Neural cell (in vitro differentiated cells): ENCODE measurements around the gene WSB1. TPM values are rescaled to one million over a fixed set of nuclear protein-coding genes. Genes with fewer than 3 reads are reported as not detected.

Source experiments
- H2AFZ ChIP-seq: fragments of 200-600, 300-800 bp; sonication (generic), shearing (Covaris generic); 2 replicates; pipeline ENCODE4 v1.6.0; 2014; ENCODE audit warnings: low read depth, mild to moderate bottlenecking, antibody characterized with exemption, low read length, moderate library complexity
- H3F3A ChIP-seq: fragments of 200-600 bp; shearing (Covaris generic); 2 replicates; pipeline ENCODE4 v1.6.1; 2016; ENCODE audit warnings: mild to moderate bottlenecking, moderate library complexity, mixed read lengths, antibody characterized with exemption, low read length; ENCODE audit not compliant: insufficient read depth, poor library complexity, severe bottlenecking
- H3K27ac ChIP-seq: fragments of 200-600, 300-800 bp; sonication (generic), shearing (Covaris generic); 2 replicates; pipeline ENCODE4 v1.5.1; 2014; ENCODE audit warnings: mild to moderate bottlenecking, low read length, moderate library complexity
- H3K27me3 ChIP-seq: fragments of 300-800, 200-600 bp; sonication (generic), shearing (Covaris generic); 2 replicates; pipeline ENCODE4 v1.6.0; 2014; ENCODE audit warnings: mild to moderate bottlenecking, low read depth, low read length, moderate library complexity; ENCODE audit not compliant: insufficient read depth
- H3K36me3 ChIP-seq: fragments of 300-800, 200-600 bp; sonication (generic), shearing (Covaris generic); 2 replicates; pipeline ENCODE4 v1.5.1; 2014; ENCODE audit warnings: mild to moderate bottlenecking, antibody characterized with exemption, low read length, moderate library complexity; ENCODE audit not compliant: insufficient read depth
- H3K4me2 ChIP-seq: fragments of 300-800, 200-600 bp; sonication (generic), shearing (Covaris generic); 2 replicates; pipeline ENCODE4 v1.6.0; 2014; ENCODE audit warnings: mild to moderate bottlenecking, low read length
- H3K4me3 ChIP-seq: fragments of 300-800, 200-600 bp; sonication (generic), shearing (Covaris generic); 2 replicates; pipeline ENCODE4 v1.5.1; 2014; ENCODE audit warnings: mild to moderate bottlenecking, low read length, moderate library complexity
- H3K79me2 ChIP-seq: fragments of 200-600 bp; shearing (Covaris generic); replicated peaks from 2 replicates; pipeline ENCODE4 v1.6.0; 2014; ENCODE audit warnings: mild to moderate bottlenecking, low read length, moderate library complexity; ENCODE audit not compliant: insufficient read depth
- H3K9ac ChIP-seq: fragments of 300-800, 200-600 bp; sonication (generic), shearing (Covaris generic); 2 replicates; pipeline ENCODE4 v1.6.1; 2016; ENCODE audit warnings: mild to moderate bottlenecking, low read length, mixed read lengths
- H3K9me2 ChIP-seq: fragments of 200-600 bp; shearing (Covaris generic); 2 replicates; pipeline ENCODE4 v1.6.1; 2016; ENCODE audit warnings: mild to moderate bottlenecking, low read length, mixed read lengths; ENCODE audit not compliant: insufficient read depth
- H3K9me3 ChIP-seq: fragments of 200-600, 300-800 bp; sonication (generic), shearing (Covaris generic); 2 replicates; pipeline ENCODE4 v1.6.1; 2016; ENCODE audit warnings: mild to moderate bottlenecking, mixed run types, low read length, moderate library complexity, mixed read lengths
- H4K20me1 ChIP-seq: fragments of 200-600 bp; shearing (Covaris generic); 2 replicates; pipeline ENCODE4 v1.6.1; 2016; ENCODE audit warnings: mild to moderate bottlenecking, mixed run types; ENCODE audit not compliant: insufficient read depth
- CTCF ChIP-seq: fragments of 450-650 bp; IDR thresholded peaks from 2 replicates; pipeline ENCODE4 v1.5.1; 2014; ENCODE audit warnings: antibody characterized with exemption, mild to moderate bottlenecking, moderate library complexity; ENCODE audit not compliant: poor library complexity, severe bottlenecking
- EP300 ChIP-seq: fragments of 450-650 bp; conservative IDR thresholded peaks from 2 replicates; pipeline ENCODE4 v1.6.1; 2014; ENCODE audit warnings: antibody characterized with exemption, mild to moderate bottlenecking, moderate library complexity; ENCODE audit not compliant: poor library complexity, severe bottlenecking
- EZH2 ChIP-seq: fragments of 200-600, 300-800 bp; shearing (Covaris generic), sonication (generic); IDR thresholded peaks from 2 replicates; pipeline ENCODE4 v1.6.1; 2014; ENCODE audit warnings: antibody characterized with exemption, low read length, borderline replicate concordance, mild to moderate bottlenecking; ENCODE audit not compliant: insufficient read depth, poor library complexity, severe bottlenecking
- MXI1 ChIP-seq: fragments of 450-650 bp; conservative IDR thresholded peaks from 2 replicates; pipeline ENCODE4 v1.6.1; 2014; ENCODE audit warnings: antibody characterized with exemption, mild to moderate bottlenecking; ENCODE audit not compliant: poor library complexity, severe bottlenecking
- POLR2AphosphoS5 ChIP-seq: IDR thresholded peaks from 2 replicates; pipeline ENCODE4 v1.6.1; 2012
- RAD21 ChIP-seq: fragments of 450-650 bp; conservative IDR thresholded peaks from 2 replicates; pipeline ENCODE4 v1.6.1; 2014; ENCODE audit warnings: antibody characterized with exemption, mild to moderate bottlenecking, moderate library complexity
- REST ChIP-seq: IDR thresholded peaks from 2 replicates; pipeline ENCODE4 v1.6.1; 2012; ENCODE audit warnings: borderline replicate concordance
- SMC3 ChIP-seq: fragments of 450-650 bp; conservative IDR thresholded peaks from 2 replicates; pipeline ENCODE4 v1.6.1; 2014; ENCODE audit warnings: antibody characterized with exemption, mild to moderate bottlenecking, moderate library complexity; ENCODE audit not compliant: poor library complexity
- TAF1 ChIP-seq: IDR thresholded peaks from 2 replicates; pipeline ENCODE4 v1.6.1; 2012; ENCODE audit warnings: low read depth
- polyA plus RNA-seq: library from polyadenylated mRNA; depleted of rRNA; stranded (reverse); fragments of >200 nt; gene quantifications from 2 replicates; pipeline ENCODE4 v1.2.3, GENCODE V29; 2014

Gene WSB1
- polyA plus RNA-seq, 1 donor from 2014 or later = 1,828 TPM

GRCh38 chr17:27339836-27340550 lies 46.1 kb downstream of the WSB1 start:
- no peaks in the 10 kb centered on the region for H3K27me3 ChIP-seq
- no peaks in the 10 kb centered on the region for H3K9me2 ChIP-seq
- no peaks in the 10 kb centered on the region for H4K20me1 ChIP-seq
- H3K4me3 ChIP-seq = no peak overlapping the region
- no peak overlapping the region for H3K4me2 ChIP-seq
- TF ChIP-seq POLR2AphosphoS5 (no peak), MXI1 (no peak), RAD21 (no peak), REST (no peak), CTCF (no peak), EP300 (no peak), EZH2 (no peak), SMC3 (no peak), TAF1 (no peak)
- H2AFZ ChIP-seq = no peak overlapping the region
- no peaks in the 10 kb centered on the region for H3K9me3 ChIP-seq
- no peak overlapping the region for H3K9ac ChIP-seq
- H3K36me3 ChIP-seq = no peaks in the 10 kb centered on the region
- no peak overlapping the region for H3K27ac ChIP-seq
- H3F3A ChIP-seq = no peaks in the 10 kb centered on the region
- no peaks in the 10 kb centered on the region for H3K79me2 ChIP-seq

GRCh38 chr17:27340575-27340974 lies 46.7 kb downstream of the WSB1 start:
- H3K27me3 ChIP-seq = no peaks in the 10 kb centered on the region
- no peak overlapping the region for H3K27ac ChIP-seq
- no peak overlapping the region for H2AFZ ChIP-seq
- no peak overlapping the region for H3K4me3 ChIP-seq
- H3K79me2 ChIP-seq = no peaks in the 10 kb centered on the region
- H3K4me2 ChIP-seq = no peak overlapping the region
- no peaks in the 10 kb centered on the region for H3F3A ChIP-seq
- no peaks in the 10 kb centered on the region for H3K9me2 ChIP-seq
- TF ChIP-seq EP300 = no peak
- no peaks in the 10 kb centered on the region for H3K36me3 ChIP-seq
- no peaks in the 10 kb centered on the region for H4K20me1 ChIP-seq
- H3K9me3 ChIP-seq = no peaks in the 10 kb centered on the region
- H3K9ac ChIP-seq = no peak overlapping the region
